GM21381 (cell line): Measurements from ENCODE around the gene IGLL1.

ENCODE experiments used
- ATAC-seq: cut with Tn5 transposase; IDR thresholded peaks from one replicate; pipeline ENCODE4 v1.9.1; 2021; ENCODE audit warnings: mild to moderate bottlenecking, moderate library complexity; ENCODE audit not compliant: unreplicated experiment

Gene IGLL1

DNA sequence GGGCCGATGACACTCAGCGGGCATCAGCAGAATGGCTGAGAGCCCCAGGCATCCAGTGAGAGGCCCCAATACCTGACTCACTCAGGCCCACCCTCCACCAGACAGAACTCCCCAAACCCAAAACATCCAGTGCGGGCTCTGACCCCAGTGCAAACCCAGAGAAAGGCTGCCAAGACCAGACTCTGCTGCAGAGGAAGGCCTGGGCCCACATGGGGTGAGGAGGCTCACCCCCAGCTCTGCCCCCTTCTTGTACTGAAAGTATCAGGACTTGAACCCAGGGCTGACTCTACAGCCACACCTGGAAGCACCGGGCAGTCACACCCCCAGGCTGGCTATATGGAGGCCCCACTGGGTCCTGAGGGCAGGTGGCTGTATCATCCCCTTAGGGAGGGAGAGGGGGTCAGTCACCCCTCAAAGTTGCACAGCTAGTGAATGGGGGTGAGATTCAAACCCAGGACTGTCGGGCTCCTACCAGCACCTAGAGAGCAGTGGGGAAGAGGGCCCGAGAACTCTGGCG is 49.3 kb downstream of the IGLL1 start:
- no peak for ATAC-seq

DNA sequence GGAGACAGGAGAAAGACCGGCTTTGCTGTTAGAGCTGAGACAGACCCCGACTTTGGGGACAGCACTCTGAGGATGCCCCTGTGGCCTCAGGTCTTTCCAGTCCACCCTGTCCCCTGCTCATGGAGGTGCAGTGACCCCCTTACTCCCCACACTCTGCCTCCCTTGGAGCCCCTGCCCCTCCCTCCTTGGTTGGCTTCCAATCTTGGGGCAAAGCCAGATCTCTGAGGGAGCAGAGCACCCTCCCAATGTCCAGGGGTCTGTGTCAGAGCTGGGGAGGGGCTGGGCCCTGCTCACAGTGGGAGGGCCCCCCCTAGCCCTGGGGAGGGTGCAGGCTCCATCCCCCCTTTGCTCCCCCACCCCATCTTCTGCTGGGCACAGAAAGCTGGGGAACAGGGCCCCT is 50.0 kb downstream of the IGLL1 start:
- no peak for ATAC-seq

DNA sequence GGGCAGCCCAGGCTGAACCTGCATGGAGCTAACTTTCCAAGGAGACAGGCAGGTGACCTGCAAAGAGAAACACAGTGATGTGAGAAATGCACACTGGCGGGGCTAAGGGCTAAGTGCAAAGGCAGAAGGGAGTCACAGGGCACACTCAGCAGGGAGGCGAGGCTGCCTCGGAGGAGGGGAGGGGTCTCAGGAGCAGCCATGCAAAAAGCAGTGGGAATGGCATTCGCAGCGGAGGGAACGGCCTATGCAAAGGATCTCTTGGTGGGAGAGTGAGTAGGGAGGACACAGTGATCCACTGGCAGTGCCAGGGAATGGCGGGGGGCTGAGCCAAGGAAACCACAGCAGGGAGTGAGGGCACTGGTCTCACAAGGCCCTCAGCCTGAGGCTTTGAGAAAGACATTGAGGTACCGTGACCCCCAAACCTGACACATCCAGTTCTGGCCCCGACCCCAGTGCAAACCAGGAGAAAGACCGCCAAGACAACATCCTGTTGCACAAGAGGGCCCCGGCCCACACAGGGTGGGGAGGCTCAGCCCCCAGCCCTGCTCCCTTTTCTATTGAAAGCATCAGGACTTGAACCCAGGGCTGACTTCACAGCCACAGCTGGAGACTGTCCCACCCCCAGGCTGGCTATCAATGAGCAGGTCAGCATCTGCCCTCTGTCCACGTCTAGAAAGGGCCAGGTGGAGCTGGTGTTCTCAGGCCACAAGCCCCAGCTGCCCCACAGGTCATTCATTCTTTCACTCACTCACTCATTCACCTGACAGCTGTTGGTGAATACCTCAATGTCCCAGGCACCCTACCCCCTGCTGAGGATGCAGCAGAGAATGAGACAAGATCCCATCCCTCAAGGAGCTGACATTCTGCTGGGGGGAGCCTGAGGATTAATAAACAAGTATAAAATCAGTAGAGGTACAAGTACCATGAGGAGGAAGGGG is 50.7 kb downstream of the IGLL1 start:
- no peak for ATAC-seq

GRCh38 chr22:23527971-23528740 is 51.9 kb downstream of the IGLL1 start:
- ATAC-seq, result no peak

DNA sequence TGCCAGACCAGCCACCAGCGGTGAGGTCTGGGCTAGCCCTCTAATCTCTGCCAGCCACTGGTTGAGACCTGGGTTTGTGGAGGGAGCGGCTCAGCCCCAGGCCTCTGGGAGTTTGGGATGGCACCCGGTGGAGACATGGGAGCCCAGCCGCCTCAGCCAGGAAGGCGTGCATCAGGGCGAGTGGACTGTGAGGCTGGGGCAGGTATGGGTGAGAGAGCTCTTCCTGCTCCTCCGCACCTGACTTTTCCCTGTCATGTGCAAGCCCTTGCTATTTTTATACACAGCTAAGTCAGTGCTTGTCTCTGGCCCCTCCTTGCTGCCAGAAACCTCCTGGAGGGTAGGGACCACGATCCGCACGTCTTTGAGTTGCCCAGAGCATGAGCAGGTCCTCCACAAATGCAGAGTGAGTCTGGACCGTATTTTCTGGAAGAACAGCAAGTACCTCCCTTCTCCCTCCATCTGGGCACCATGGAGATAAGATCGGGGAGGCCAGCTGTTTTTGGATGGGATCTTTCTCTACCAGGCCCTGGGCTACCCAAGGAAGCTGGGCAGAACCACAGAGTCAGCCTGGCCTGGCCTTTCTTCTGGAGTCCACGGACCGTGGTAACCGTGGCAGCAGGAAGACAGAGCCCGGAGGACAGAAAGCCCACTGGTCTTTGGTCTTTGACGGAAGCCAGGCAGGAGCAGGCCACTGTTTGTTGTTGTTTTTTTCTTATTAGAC is 53.3 kb downstream of the IGLL1 start:
- no peak for ATAC-seq

DNA sequence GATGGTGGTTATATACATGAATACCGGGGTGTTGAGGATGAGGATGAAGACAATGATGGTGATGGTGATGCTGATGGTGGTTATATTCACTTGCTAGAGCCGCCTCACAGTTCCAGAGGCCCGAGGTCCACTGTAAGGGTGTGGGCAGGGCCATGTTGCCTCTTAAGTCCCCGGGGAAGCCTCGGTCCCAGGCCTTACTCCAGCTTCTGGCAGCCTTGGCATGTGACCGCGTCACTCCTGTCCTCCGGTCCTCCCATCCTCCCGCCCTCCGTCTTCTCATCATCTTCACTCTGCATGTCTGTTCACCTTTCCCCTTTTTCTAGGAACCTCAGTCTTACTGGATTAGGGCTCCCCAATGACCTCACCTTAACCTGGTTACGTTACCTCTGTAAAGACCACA is 54.6 kb downstream of the IGLL1 start:
- ATAC-seq, result no peak

GRCh38 chr22:23524226-23524625 is 55.9 kb downstream of the IGLL1 start:
- ATAC-seq, result no peak

- ATAC-seq, result no peak
Measured at GRCh38 chr22:23523713-23524112, 56.4 kb downstream of the IGLL1 start.
